Cardiac muscle cell (in vitro differentiated cells and primary cell): Measurements from ENCODE around the gene THG1L. TPM values are rescaled to one million over a fixed set of nuclear protein-coding genes. Genes with fewer than 3 reads are reported as not detected.

ENCODE experiments used
- DNase-seq, 2 donors: peaks; one replicate each; pipeline versions ENCODE4 v3.0.0 to v3.0.0-alpha.2; 2010 to 2017; ENCODE audit warnings: low read depth in 1 of 2, low spot score in 1 of 2
- H3K27ac ChIP-seq: fragments of 200-600 bp; sonication (generic); 2 replicates; pipeline ENCODE4 v1.5.1; 2016
- H3K27me3 ChIP-seq: fragments of 200-600 bp; sonication (generic); 2 replicates; pipeline ENCODE4 v1.6.0; 2016; ENCODE audit warnings: control low read depth
- H3K36me3 ChIP-seq: fragments of 200-600 bp; sonication (generic); 2 replicates; pipeline ENCODE4 v1.5.1; 2016; ENCODE audit warnings: control low read depth
- H3K4me1 ChIP-seq: fragments of 200-600 bp; sonication (generic); 2 replicates; pipeline ENCODE4 v1.8.1; 2017; ENCODE audit warnings: low read depth, mild to moderate bottlenecking, mixed run types
- H3K4me3 ChIP-seq: fragments of 200-600 bp; sonication (generic); 2 replicates; pipeline ENCODE4 v1.5.1; 2016; ENCODE audit warnings: mild to moderate bottlenecking
- H3K9me3 ChIP-seq: fragments of 200-600 bp; sonication (generic); 2 replicates; pipeline ENCODE4 v1.5.1; 2017; ENCODE audit warnings: low read depth, mild to moderate bottlenecking, control low read depth
- CTCF ChIP-seq: IDR thresholded peaks from 2 replicates; pipeline ENCODE4 v1.5.1; 2012; ENCODE audit warnings: low read depth, mild to moderate bottlenecking, low read length
- polyA plus RNA-seq: library from polyadenylated mRNA; unstranded; fragments of >200 nt; fragmentation: Nextera tagmentation; extraction: Ambion mirVana; gene quantifications from 2 replicates; pipeline ENCODE4 v1.2.1, GENCODE V29; 2016
- total RNA-seq: library from RNA; depleted of rRNA; stranded (reverse); fragments of >200 nt; gene quantifications from 2 replicates; pipeline ENCODE4 v1.2.3, GENCODE V29; 2016

The THG1L gene
- total and polyA plus RNA-seq, 2 experiments from 2014 or later = 6.1 to 10.0 TPM

- Histone ChIP-seq H3K36me3 (no peaks in the 10 kb centered on the region), H3K27ac (no peak overlapping the region), H3K9me3 (no peaks in the 10 kb centered on the region), H3K4me3 (no peak overlapping the region), H3K4me1 (no peaks in the 10 kb centered on the region), H3K27me3 (no peaks in the 10 kb centered on the region)
- no peak for TF ChIP-seq CTCF
- no peak for DNase-seq
Measured at GRCh38 chr5:157710431-157710830, 20.8 kb upstream of the THG1L start.

- H3K9me3 ChIP-seq = no peaks in the 10 kb centered on the region
- H3K4me3 ChIP-seq = no peak overlapping the region
- no peaks in the 10 kb centered on the region for H3K27me3 ChIP-seq
Measured at GRCh38 chr5:157710882-157711281, 20.3 kb upstream of the THG1L start.

GRCh38 chr5:157713830-157714595, 17.2 kb upstream of the THG1L start:
- Histone ChIP-seq H3K27me3 (no peaks in the 10 kb centered on the region), H3K4me3 (no peak overlapping the region), H3K36me3 (no peaks in the 10 kb centered on the region), H3K27ac (no peak overlapping the region), H3K9me3 (no peaks in the 10 kb centered on the region), H3K4me1 (no peaks in the 10 kb centered on the region)
- no peak for TF ChIP-seq CTCF
- no peak for DNase-seq

More at GRCh38 chr5:157710882-157711281, 20.3 kb upstream of the THG1L start:
- Histone ChIP-seq H3K4me1 (no peaks in the 10 kb centered on the region), H3K27ac (no peak overlapping the region), H3K36me3 (no peaks in the 10 kb centered on the region)
- no peak for TF ChIP-seq CTCF
- DNase-seq = peak in 1 of 2 donors; percentile 55

- no peaks in the 10 kb centered on the region for H3K27me3 ChIP-seq
- H3K27ac ChIP-seq = no peak overlapping the region
- TF ChIP-seq CTCF = no peak
- no peaks in the 10 kb centered on the region for H3K4me1 ChIP-seq
- H3K36me3 ChIP-seq = no peaks in the 10 kb centered on the region
- no peaks in the 10 kb centered on the region for H3K9me3 ChIP-seq
- no peak for DNase-seq
- H3K4me3 ChIP-seq = no peak overlapping the region
Measured at GRCh38 chr5:157714596-157714864, 16.7 kb upstream of the THG1L start.

GRCh38 chr5:157718519-157718918, 12.7 kb upstream of the THG1L start:
- peak; percentile 61 for TF ChIP-seq CTCF
- no peak overlapping the region for H3K27ac ChIP-seq
- H3K27me3 ChIP-seq = no peaks in the 10 kb centered on the region
- H3K4me1 ChIP-seq = no peaks in the 10 kb centered on the region
- no peaks in the 10 kb centered on the region for H3K9me3 ChIP-seq
- H3K36me3 ChIP-seq = no peaks in the 10 kb centered on the region
- H3K4me3 ChIP-seq = no peak overlapping the region
- DNase-seq = peak; percentile 35 to 82
